Measurements from ENCODE around the gene PRLR. TPM values are rescaled to one million over a fixed set of nuclear protein-coding genes. Genes with fewer than 3 reads are reported as not detected.

The PRLR gene
- total RNA-seq, 2 donors from 2014 or later: 1.1 to 7.1 TPM

- H3K36me3 ChIP-seq: no peaks in the 10 kb centered on the region
- TF ChIP-seq POLR2AphosphoS5 (IDR thresholded peaks at IDR 0.05) (no peak), CTCF (IDR thresholded peaks at IDR 0.05) (no peak), POLR2A (IDR thresholded peaks at IDR 0.05) (no peak)
- H3K9me3 ChIP-seq: no peaks in the 10 kb centered on the region
- H3K27me3 ChIP-seq (replicated peaks; ENCODE audit: insufficient read depth): no peaks in the 10 kb centered on the region
- H3K4me3 ChIP-seq: no peak overlapping the region
- DNase-seq (ENCODE audit: low spot score): no peak
- 84% methylated on average over 10 of the region's 10 CpGs for WGBS
- H3K4me1 ChIP-seq (replicated peaks): no peaks in the 10 kb centered on the region
- no peak overlapping the region for H3K27ac ChIP-seq
- intact Hi-C loops (cut with DNase I): no loop called here
Measured at GRCh38 chr5:35024911-35025510, 205.3 kb downstream of the PRLR start.

DNA sequence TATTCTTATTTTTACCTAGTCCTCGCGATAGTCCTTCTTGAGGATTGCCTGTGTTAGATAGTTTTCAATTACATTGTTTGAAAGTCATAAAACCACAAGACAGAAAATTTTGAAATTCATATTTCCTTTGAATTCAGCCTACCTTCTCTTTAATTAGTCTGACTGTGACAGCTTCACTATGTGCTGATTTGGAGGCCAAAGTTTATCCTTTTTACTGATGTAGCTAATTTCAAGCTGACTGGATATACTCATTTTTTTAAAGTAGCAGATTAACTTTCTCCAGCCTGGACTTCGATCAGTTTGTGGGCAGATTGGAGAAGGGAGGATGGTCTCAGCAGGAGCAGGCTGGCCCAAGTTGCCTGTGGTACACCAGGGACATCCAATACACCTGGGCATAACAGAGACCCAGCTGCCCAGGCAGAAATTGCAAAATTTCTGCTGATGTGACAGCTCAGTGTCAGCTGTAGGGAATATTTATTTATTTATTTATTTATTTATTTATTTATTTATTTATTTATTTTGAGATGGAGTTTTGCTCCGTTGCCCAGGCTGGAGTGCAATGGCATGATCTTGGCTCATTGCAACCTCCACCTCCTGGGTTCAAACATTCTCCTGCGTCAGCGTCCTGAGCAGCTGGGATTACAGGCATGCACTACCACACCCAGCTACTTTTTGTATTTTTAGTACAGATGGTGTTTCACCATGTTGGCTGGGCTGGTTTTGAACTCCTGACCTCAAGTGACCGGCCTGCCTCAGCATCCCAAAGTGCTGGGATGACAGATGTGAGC, 206.7 kb downstream of the PRLR start:
- TF ChIP-seq POLR2AphosphoS5 (IDR thresholded peaks at IDR 0.05): no peak
- no peak for TF ChIP-seq POLR2A (IDR thresholded peaks at IDR 0.05)
- TF ChIP-seq CTCF (IDR thresholded peaks at IDR 0.05): no peak
- intact Hi-C loops (cut with DNase I): no loop called here
- 91% methylated on average over 7 of the region's 7 CpGs for WGBS

GRCh38 chr5:35016174-35017051, 213.9 kb downstream of the PRLR start:
- no peaks in the 10 kb centered on the region for H3K9me3 ChIP-seq
- DNase-seq (ENCODE audit: low spot score): no peak
- intact Hi-C loops (cut with DNase I): no loop called here
- H3K4me3 ChIP-seq: no peak overlapping the region
- no peaks in the 10 kb centered on the region for H3K4me1 ChIP-seq (replicated peaks)
- no peaks in the 10 kb centered on the region for H3K27me3 ChIP-seq (replicated peaks; ENCODE audit: insufficient read depth)
- no peaks in the 10 kb centered on the region for H3K36me3 ChIP-seq
- H3K27ac ChIP-seq: no peak overlapping the region
- no peak for TF ChIP-seq POLR2A (IDR thresholded peaks at IDR 0.05)
- TF ChIP-seq CTCF (IDR thresholded peaks at IDR 0.05): no peak
- no peak for TF ChIP-seq POLR2AphosphoS5 (IDR thresholded peaks at IDR 0.05)
- 42% methylated on average over 4 of the region's 4 CpGs for whole genome bisulfite sequencing

More for the DNA sequence above, 206.7 kb downstream of the PRLR start:
- Histone ChIP-seq H3K4me3 (no peak overlapping the region), H3K27ac (no peak overlapping the region), H3K36me3 (no peaks in the 10 kb centered on the region), H3K4me1 (replicated peaks) (no peaks in the 10 kb centered on the region), H3K27me3 (replicated peaks; ENCODE audit: insufficient read depth) (no peaks in the 10 kb centered on the region), H3K9me3 (no peaks in the 10 kb centered on the region)
- no peak for DNase-seq (ENCODE audit: low spot score)

DNA sequence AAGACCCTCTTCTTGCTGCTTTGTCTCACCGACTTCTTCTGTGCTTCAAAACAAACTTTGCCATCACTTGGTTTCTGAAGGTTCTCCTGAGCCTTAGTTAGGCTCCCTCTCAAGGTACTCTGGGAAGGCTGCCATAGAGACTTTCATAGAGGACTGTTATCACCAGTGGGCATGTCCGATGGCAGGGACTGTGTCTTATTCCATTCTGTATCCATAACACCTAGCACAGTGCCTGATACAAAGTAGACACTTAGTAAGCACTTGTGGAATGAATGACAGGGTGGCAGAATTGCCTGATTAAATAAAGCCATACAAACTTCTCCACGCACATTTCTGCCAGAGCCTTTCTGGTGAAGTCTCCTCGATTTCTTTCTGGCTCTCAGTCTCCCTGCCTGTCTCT, 215.2 kb downstream of the PRLR start:
- no peak overlapping the region for H3K4me3 ChIP-seq
- H3K4me1 ChIP-seq (replicated peaks): no peaks in the 10 kb centered on the region
- no peaks in the 10 kb centered on the region for H3K36me3 ChIP-seq
- TF ChIP-seq POLR2A (IDR thresholded peaks at IDR 0.05) (no peak), CTCF (IDR thresholded peaks at IDR 0.05) (no peak), POLR2AphosphoS5 (IDR thresholded peaks at IDR 0.05) (no peak)
- H3K27ac ChIP-seq: no peak overlapping the region
- no peaks in the 10 kb centered on the region for H3K9me3 ChIP-seq
- H3K27me3 ChIP-seq (replicated peaks; ENCODE audit: insufficient read depth): no peaks in the 10 kb centered on the region
- DNase-seq (ENCODE audit: low spot score): no peak
- intact Hi-C loops (cut with DNase I): no loop called here
- 96% methylated on average over 4 of the region's 4 CpGs for whole genome bisulfite sequencing

Data from prostate gland (tissue), 2 donors.